ENCODE data around the gene PA2G4. TPM values are rescaled to one million over a fixed set of nuclear protein-coding genes. Genes with fewer than 3 reads are reported as not detected.
A peak's percentile ranks its signal among the peaks of the same experiment; 100 is the strongest.
"Not testable (repeated sequence)": the region's sequence is repeated elsewhere in the genome, so short reads cannot be mapped to it uniquely, and the experiment has no call there.

Gene PA2G4
- 100 to 1,000 TPM; 242 to 243 TPM for total RNA-seq

GRCh38 chr12:56104109-56104814 is at the start of gene PA2G4:
PA2G4 (plus strand) TSS chr12:56104559; CDS start chr12:56104738, 179 bp downstream.
- peaks cover 53% of the 10 kb centered on the region for H3K4me1 Mint-ChIP-seq
- H3K9me3 Mint-ChIP-seq, result peaks cover 1% of the 10 kb centered on the region
- H3K27ac Mint-ChIP-seq, result peak within 1 kb of the TSS; percentile 98
- DNase-seq, result peak; percentile 99
- ChIA-PET POLR2A (interaction anchor here (0.7 to 9.3 kb wide), 42 partner anchors 8 to 525 kb away, joined by 3 to 226 read pairs (median 6); partner anchors contain the start of genes BLOC1S1, CD63, CNPY2 and COQ10A), CTCF (interaction anchor here (0.7 to 6.1 kb wide), 18 partner anchors 13 to 366 kb away, joined by 3 to 60 read pairs (median 6); partner anchors contain the start of genes DNAJC14, ERBB3, ESYT1 and RPL41)
- H3K4me3 Mint-ChIP-seq, result peak within 1 kb of the TSS; percentile 99
- H3K36me3 Mint-ChIP-seq (ENCODE audit: low read depth), result peaks cover 50% of the 10 kb centered on the region
- no peaks in the 10 kb centered on the region for H3K27me3 Mint-ChIP-seq

DNA sequence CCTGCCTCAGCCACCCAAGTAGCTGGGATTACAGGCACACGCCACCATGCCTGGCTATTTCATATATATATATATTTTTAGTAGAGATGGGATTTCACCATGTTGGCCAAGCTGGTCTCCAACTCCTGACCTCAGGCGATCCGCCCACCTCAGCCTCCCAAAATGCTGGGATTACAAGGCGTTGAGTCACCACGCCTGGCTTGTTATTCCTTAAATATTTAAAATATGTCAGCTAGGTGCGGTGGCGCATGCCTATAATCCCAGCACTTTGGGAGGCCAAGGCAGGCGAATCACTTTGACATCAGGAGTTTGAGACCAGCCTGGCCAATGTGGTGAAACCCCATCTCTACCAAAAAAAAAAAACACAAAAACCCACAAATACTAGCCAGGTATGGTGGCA is 44.4 kb upstream of the PA2G4 start:
- peaks cover 15% of the 10 kb centered on the region for H3K27me3 Mint-ChIP-seq
- H3K36me3 Mint-ChIP-seq (ENCODE audit: low read depth); H3K4me1 Mint-ChIP-seq; H3K27ac Mint-ChIP-seq; DNase-seq; POLR2A ChIA-PET; H3K4me3 Mint-ChIP-seq; H3K9me3 Mint-ChIP-seq: not testable (repeated sequence)
- CTCF ChIA-PET, result interaction anchor here (2.3 kb wide), 1 partner anchor 9 kb away, joined by 10 read pairs; no protein-coding TSS in a partner anchor

- peaks cover 3% of the 10 kb centered on the region for H3K4me1 Mint-ChIP-seq
- DNase-seq, result no peak
- peaks cover 17% of the 10 kb centered on the region for H3K27me3 Mint-ChIP-seq
- H3K36me3 Mint-ChIP-seq (ENCODE audit: low read depth), result no peaks in the 10 kb centered on the region
- no peak overlapping the region for H3K4me3 Mint-ChIP-seq
- no peaks in the 10 kb centered on the region for H3K9me3 Mint-ChIP-seq
- H3K27ac Mint-ChIP-seq, result no peak overlapping the region
- ChIA-PET CTCF (interaction anchor here (0.6 to 2.3 kb wide), 3 partner anchors 11 to 160 kb away, joined by 3 to 10 read pairs (median 3); no protein-coding TSS in a partner anchor), POLR2A (interaction anchor here (1.6 kb wide), 1 partner anchor 42 kb away, joined by 4 read pairs; the partner anchor contains the start of gene PA2G4)
Measured at GRCh38 chr12:56061982-56062381, 42.4 kb upstream of the PA2G4 start.

DNA sequence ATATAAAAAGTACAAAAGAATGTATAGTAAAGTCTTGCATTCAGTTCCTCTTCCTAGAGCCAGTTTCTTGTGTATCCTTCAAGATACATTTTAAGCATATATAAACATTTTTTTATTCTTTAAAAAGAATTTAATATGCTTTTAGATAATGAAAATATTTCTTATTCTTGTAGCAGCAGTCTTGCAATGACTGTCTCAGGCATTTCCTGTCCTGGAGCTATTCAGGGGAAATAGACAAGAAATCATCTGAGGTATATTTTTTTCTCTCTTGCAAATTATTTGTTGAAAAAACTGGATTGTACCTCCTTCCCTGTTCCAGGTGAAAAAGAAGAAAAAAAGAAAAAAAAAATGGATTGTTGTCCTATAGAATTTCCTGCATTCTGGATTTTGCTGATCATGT is 41.4 kb upstream of the PA2G4 start:
- no peaks in the 10 kb centered on the region for H3K36me3 Mint-ChIP-seq (ENCODE audit: low read depth)
- H3K4me1 Mint-ChIP-seq, result peaks cover 4% of the 10 kb centered on the region
- ChIA-PET POLR2A (interaction anchor here (1.2 kb wide), 1 partner anchor 16 kb away, joined by 3 read pairs; no protein-coding TSS in a partner anchor), CTCF (interaction anchor here (1.1 to 1.2 kb wide), 2 partner anchors 16 to 126 kb away, joined by 3 to 5 read pairs; partner anchors contain the start of gene SMARCC2)
- H3K4me3 Mint-ChIP-seq, result no peak overlapping the region
- peaks cover 17% of the 10 kb centered on the region for H3K27me3 Mint-ChIP-seq
- no peak for DNase-seq
- no peak overlapping the region for H3K27ac Mint-ChIP-seq
- no peaks in the 10 kb centered on the region for H3K9me3 Mint-ChIP-seq

GRCh38 chr12:56071648-56072047 is 32.7 kb upstream of the PA2G4 start:
- POLR2A ChIA-PET, result no interaction called here
- Mint-ChIP-seq H3K4me1 (peaks cover 7% of the 10 kb centered on the region), H3K4me3 (no peak overlapping the region), H3K27ac (no peak overlapping the region), H3K36me3 (ENCODE audit: low read depth) (no peaks in the 10 kb centered on the region), H3K27me3 (peaks cover 7% of the 10 kb centered on the region), H3K9me3 (no peaks in the 10 kb centered on the region)
- no peak for DNase-seq
- CTCF ChIA-PET, result no interaction called here

GRCh38 chr12:56074396-56074795 is 30.0 kb upstream of the PA2G4 start:
- Mint-ChIP-seq H3K9me3 (no peaks in the 10 kb centered on the region), H3K36me3 (ENCODE audit: low read depth) (no peaks in the 10 kb centered on the region), H3K27me3 (peaks cover 6% of the 10 kb centered on the region), H3K27ac (no peak overlapping the region), H3K4me1 (peaks cover 6% of the 10 kb centered on the region), H3K4me3 (no peak overlapping the region)
- ChIA-PET POLR2A (interaction anchor here (0.8 to 1.2 kb wide), 2 partner anchors 29 to 99 kb away, joined by 3 to 4 read pairs; no protein-coding TSS in a partner anchor), CTCF (interaction anchor here (1.2 to 1.8 kb wide), 2 partner anchors 11 to 27 kb away, joined by 4 to 7 read pairs; no protein-coding TSS in a partner anchor)
- DNase-seq, result no peak

DNA sequence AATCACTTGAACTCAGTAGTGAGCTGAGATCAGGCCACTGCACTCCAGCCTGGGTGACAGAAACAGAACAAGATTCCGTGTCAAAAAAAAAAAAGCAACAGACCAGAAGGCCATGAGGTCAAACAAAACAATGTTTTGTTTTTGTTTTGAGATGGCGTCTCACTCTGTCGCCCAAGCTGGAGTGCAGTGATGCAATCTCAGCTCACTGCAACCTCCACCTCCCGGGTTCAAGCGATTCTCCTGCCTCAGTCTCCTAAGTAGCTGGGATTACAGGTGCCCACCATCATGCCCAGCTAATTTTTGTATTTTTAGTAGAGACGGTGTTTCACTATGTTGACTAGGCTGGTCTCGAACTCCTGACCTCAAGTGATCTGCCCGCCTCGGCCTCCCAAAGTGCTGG is 26.4 kb upstream of the PA2G4 start:
- H3K9me3 Mint-ChIP-seq; H3K36me3 Mint-ChIP-seq (ENCODE audit: low read depth); DNase-seq; H3K27ac Mint-ChIP-seq; POLR2A ChIA-PET; H3K4me3 Mint-ChIP-seq: not testable (repeated sequence)
- Mint-ChIP-seq H3K27me3 (peaks cover 26% of the 10 kb centered on the region), H3K4me1 (peaks cover 15% of the 10 kb centered on the region)
- CTCF ChIA-PET, result interaction anchor here (1.2 to 7.3 kb wide), 2 partner anchors 26 to 68 kb away, joined by 3 to 60 read pairs; partner anchors contain the start of gene PA2G4

DNA sequence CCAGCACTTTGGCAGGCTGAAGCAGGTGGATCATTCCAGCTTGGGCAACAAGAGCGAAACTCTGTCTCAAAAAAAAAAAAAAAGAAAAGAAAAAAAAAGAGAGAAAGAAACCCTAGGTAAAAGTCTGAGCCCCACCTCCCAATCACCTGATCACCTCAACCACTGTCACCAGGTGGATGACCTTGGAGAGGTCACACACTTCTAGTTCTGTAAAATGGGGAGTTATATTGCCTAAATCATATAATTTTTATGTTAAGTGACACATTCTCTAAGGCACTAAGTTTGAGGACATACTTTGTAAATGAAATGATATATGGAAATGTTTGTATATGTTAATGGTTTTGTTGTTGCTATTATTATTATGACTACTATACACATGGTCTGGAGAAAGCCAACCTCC is 25.9 kb upstream of the PA2G4 start:
- DNase-seq, result no peak
- H3K4me1 Mint-ChIP-seq, result peaks cover 15% of the 10 kb centered on the region
- CTCF ChIA-PET, result interaction anchor here (1.2 to 7.3 kb wide), 2 partner anchors 25 to 69 kb away, joined by 3 to 60 read pairs; partner anchors contain the start of gene PA2G4
- H3K27me3 Mint-ChIP-seq, result peaks cover 24% of the 10 kb centered on the region
- POLR2A ChIA-PET, result interaction anchor here (4.5 kb wide), 1 partner anchor 26 kb away, joined by 36 read pairs; the partner anchor contains the start of gene PA2G4
- no peaks in the 10 kb centered on the region for H3K36me3 Mint-ChIP-seq (ENCODE audit: low read depth)
- peak overlapping the region; percentile 74 for H3K4me3 Mint-ChIP-seq
- H3K9me3 Mint-ChIP-seq, result no peaks in the 10 kb centered on the region
- no peak overlapping the region for H3K27ac Mint-ChIP-seq

- DNase-seq, result peak; percentile 65
- POLR2A ChIA-PET, result interaction anchor here (0.6 to 4.5 kb wide), 5 partner anchors 16 to 385 kb away, joined by 3 to 36 read pairs (median 3); partner anchors contain the start of genes PA2G4 and RPL41
- no peaks in the 10 kb centered on the region for H3K36me3 Mint-ChIP-seq (ENCODE audit: low read depth)
- CTCF ChIA-PET, result interaction anchor here (0.8 to 7.3 kb wide), 10 partner anchors 9 to 105 kb away, joined by 3 to 60 read pairs (median 4); partner anchors contain the start of genes ESYT1, PA2G4, RAB5B and ZC3H10
- peak overlapping the region; percentile 74 for H3K4me3 Mint-ChIP-seq
- H3K27me3 Mint-ChIP-seq, result peaks cover 31% of the 10 kb centered on the region
- H3K9me3 Mint-ChIP-seq, result no peaks in the 10 kb centered on the region
- H3K4me1 Mint-ChIP-seq, result peaks cover 15% of the 10 kb centered on the region
- no peak overlapping the region for H3K27ac Mint-ChIP-seq
Measured at GRCh38 chr12:56078931-56079722, 25.2 kb upstream of the PA2G4 start.

DNA sequence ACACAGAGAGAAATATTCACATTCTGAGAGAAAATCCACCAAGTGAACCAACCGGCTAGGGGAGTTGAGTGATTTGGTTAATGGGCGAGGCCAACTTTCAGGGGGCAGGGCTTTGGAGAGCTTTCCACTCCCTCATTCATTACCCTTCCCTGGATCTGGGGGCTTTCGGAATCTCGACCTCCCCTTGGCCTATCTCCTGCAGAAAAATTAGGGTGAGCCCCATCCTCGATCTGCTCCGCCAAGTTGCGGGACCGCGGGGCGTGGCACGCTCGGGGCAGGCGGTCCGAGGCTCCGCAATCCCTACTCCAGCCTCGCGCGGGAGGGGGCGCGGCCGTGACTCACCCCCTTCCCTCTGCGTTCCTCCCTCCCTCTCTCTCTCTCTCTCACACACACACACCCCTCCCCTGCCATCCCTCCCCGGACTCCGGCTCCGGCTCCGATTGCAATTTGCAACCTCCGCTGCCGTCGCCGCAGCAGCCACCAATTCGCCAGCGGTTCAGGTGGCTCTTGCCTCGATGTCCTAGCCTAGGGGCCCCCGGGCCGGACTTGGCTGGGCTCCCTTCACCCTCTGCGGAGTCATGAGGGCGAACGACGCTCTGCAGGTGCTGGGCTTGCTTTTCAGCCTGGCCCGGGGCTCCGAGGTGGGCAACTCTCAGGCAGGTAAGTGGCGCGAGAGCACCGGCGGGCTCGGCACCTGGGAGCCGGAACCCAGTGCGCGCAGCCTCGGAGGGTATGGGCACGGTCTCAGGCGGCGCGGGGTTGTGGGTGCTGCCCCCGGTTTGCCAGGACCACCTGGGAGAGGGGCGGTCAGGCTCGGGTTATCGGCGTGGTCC is 24.4 kb upstream of the PA2G4 start, which contains the start of gene ERBB3:
Gene ERBB3 (plus strand): TSS at position 443 of the 833 bp plus-strand sequence. CDS start 136 bp downstream, at position 579.
- POLR2A ChIA-PET, result interaction anchor here (0.6 to 4.5 kb wide), 5 partner anchors 16 to 384 kb away, joined by 3 to 36 read pairs (median 3); partner anchors contain the start of genes PA2G4 and RPL41
- H3K27ac Mint-ChIP-seq, result no peak within 1 kb of the TSS
- H3K36me3 Mint-ChIP-seq (ENCODE audit: low read depth), result no peaks in the 10 kb centered on the region
- peak; percentile 73 for DNase-seq
- peak within 1 kb of the TSS; percentile 74 for H3K4me3 Mint-ChIP-seq
- H3K4me1 Mint-ChIP-seq, result peaks cover 15% of the 10 kb centered on the region
- CTCF ChIA-PET, result interaction anchor here (0.7 to 7.3 kb wide), 12 partner anchors 10 to 106 kb away, joined by 3 to 60 read pairs (median 4); partner anchors contain the start of genes ESYT1, PA2G4, RAB5B and ZC3H10
- H3K27me3 Mint-ChIP-seq, result peaks cover 33% of the 10 kb centered on the region
- H3K9me3 Mint-ChIP-seq, result no peaks in the 10 kb centered on the region

DNA sequence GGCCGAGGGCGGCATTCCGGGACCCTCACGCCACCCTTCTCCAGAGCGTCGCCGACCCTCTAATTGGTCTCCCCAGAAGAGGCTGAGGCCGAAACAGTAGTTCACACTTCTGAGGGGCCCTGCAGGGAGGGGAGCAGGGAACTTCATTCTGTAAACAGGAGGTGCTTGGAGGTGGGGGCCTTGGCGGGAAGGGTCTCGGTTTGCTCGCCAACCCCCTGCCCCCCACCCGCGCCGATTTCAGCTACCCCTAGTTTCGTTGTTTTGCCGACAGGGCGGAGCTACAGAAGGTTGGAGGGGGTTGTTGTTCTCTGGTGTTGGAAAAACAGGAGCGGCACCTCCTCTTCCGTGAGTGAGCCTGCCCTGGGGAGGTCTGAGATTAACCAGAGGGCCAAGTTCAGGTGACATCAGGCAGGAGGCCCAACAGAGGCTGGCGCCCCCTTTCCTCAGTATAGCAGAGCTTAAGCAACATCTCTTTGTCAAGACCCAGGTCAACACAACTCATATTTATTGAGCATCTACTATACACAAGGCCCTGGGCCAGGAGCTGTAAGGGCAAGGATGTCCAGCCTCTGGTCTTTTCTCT is 23.7 kb upstream of the PA2G4 start:
- ChIA-PET POLR2A (interaction anchor here (0.9 to 4.5 kb wide), 3 partner anchors 23 to 35 kb away, joined by 3 to 36 read pairs (median 3); partner anchors contain the start of gene PA2G4), CTCF (interaction anchor here (0.7 to 7.3 kb wide), 6 partner anchors 10 to 39 kb away, joined by 3 to 60 read pairs (median 4); partner anchors contain the start of gene PA2G4)
- no peak overlapping the region for H3K27ac Mint-ChIP-seq
- H3K4me3 Mint-ChIP-seq, result peak overlapping the region; percentile 74
- DNase-seq, result no peak
- peaks cover 16% of the 10 kb centered on the region for H3K4me1 Mint-ChIP-seq
- H3K27me3 Mint-ChIP-seq, result peaks cover 35% of the 10 kb centered on the region
- no peaks in the 10 kb centered on the region for H3K9me3 Mint-ChIP-seq
- no peaks in the 10 kb centered on the region for H3K36me3 Mint-ChIP-seq (ENCODE audit: low read depth)
